LNCaP clone FGC (cell line): ENCODE measurements around the gene VILL.

ENCODE experiments used
- DNase-seq: peaks from one replicate; pipeline ENCODE4 v3.0.0-alpha.2; 2011; ENCODE audit warnings: low read depth
- H3K4me3 ChIP-seq: 2 replicates; pipeline ENCODE4 v1.5.1; 2011; ENCODE audit warnings: mild to moderate bottlenecking, low read depth, low read length, control low read depth
- CTCF ChIP-seq: IDR thresholded peaks from 2 replicates; pipeline ENCODE4 v1.5.1; 2012; ENCODE audit warnings: mild to moderate bottlenecking; ENCODE audit not compliant: control insufficient read depth, insufficient read depth; ENCODE audit errors: extremely low read depth

VILL gene

GRCh38 chr3:38036286-38036685 is 45.7 kb downstream of the VILL start:
- H3K4me3 ChIP-seq: no peak overlapping the region
- TF ChIP-seq CTCF: no peak
- DNase-seq: no peak

- no peak for TF ChIP-seq CTCF
- no peak for DNase-seq
- no peak overlapping the region for H3K4me3 ChIP-seq
Measured at GRCh38 chr3:38036906-38037305, 46.3 kb downstream of the VILL start.

- DNase-seq: no peak
- no peak for TF ChIP-seq CTCF
- H3K4me3 ChIP-seq: no peak overlapping the region
Measured at GRCh38 chr3:38038447-38038911, 47.9 kb downstream of the VILL start.

GRCh38 chr3:38039101-38039898 is 48.7 kb downstream of the VILL start, which contains the start of gene DLEC1:
Gene DLEC1 (plus strand): TSS chr3:38039208. CDS start chr3:38039226, 18 bp downstream.
- DNase-seq: no peak
- H3K4me3 ChIP-seq: no peak within 1 kb of the TSS
- TF ChIP-seq CTCF: no peak

GRCh38 chr3:38039899-38040261 is 49.3 kb downstream of the VILL start:
- DNase-seq: no peak
- H3K4me3 ChIP-seq: no peak overlapping the region
- no peak for TF ChIP-seq CTCF

GRCh38 chr3:38040401-38040800 is 49.8 kb downstream of the VILL start:
- no peak overlapping the region for H3K4me3 ChIP-seq
- no peak for TF ChIP-seq CTCF
- no peak for DNase-seq

GRCh38 chr3:38043486-38043885 is 52.9 kb downstream of the VILL start:
- no peak for TF ChIP-seq CTCF
- no peak overlapping the region for H3K4me3 ChIP-seq
- DNase-seq: no peak
